MCF 10A (cell line): ENCODE results near the gene PIGO. TPM values are rescaled to one million over a fixed set of nuclear protein-coding genes. Genes with fewer than 3 reads are reported as not detected.

Source experiments
- BruUV-seq: library from RNA; stranded (reverse); fragments of 400-500 nt; replicated peaks from 2 replicates; lab custom pipeline; 2021; lab: Mats Ljungman, UMichigan
- CTCF ChIA-PET: fragments of 300-600 bp; sonication (Branson Sonifier 250); formaldehyde crosslinking; extraction: SDS; loops from one replicate; lab custom pipeline; 2021; ENCODE audit warnings: antibody characterized with exemption, inconsistent platforms; lab: Yijun Ruan, JAX
- POLR2A ChIA-PET: fragments of 300-600, 350-650 bp; sonication (Branson Sonifier 250); formaldehyde crosslinking; extraction: SDS; loops from one replicate; lab custom pipeline; 2020; ENCODE audit warnings: antibody characterized with exemption, inconsistent platforms; lab: Yijun Ruan, JAX
- DNase-seq: peaks from one replicate; pipeline ENCODE4 v3.0.0-alpha.2; 2018; ENCODE audit not compliant: unreplicated experiment
- H3K27ac Mint-ChIP-seq: one replicate; pipeline ENCODE4 v1.8.0; 2022; ENCODE audit warnings: mild to moderate bottlenecking, low read depth, mixed read lengths; ENCODE audit not compliant: unreplicated experiment
- H3K27me3 Mint-ChIP-seq: one replicate; pipeline ENCODE4 v1.8.0; 2022; ENCODE audit warnings: mixed read lengths; ENCODE audit not compliant: insufficient read depth, unreplicated experiment
- H3K36me3 Mint-ChIP-seq: one replicate; pipeline ENCODE4 v1.8.0; 2022; ENCODE audit warnings: mild to moderate bottlenecking, moderate library complexity, mixed read lengths; ENCODE audit not compliant: insufficient read depth, unreplicated experiment
- H3K4me1 Mint-ChIP-seq: one replicate; pipeline ENCODE4 v1.8.0; 2022; ENCODE audit warnings: mixed read lengths; ENCODE audit not compliant: insufficient read depth, unreplicated experiment
- H3K4me3 Mint-ChIP-seq: one replicate; pipeline ENCODE4 v1.8.0; 2022; ENCODE audit warnings: mild to moderate bottlenecking, moderate library complexity, mixed read lengths; ENCODE audit not compliant: unreplicated experiment
- H3K9me3 Mint-ChIP-seq: one replicate; pipeline ENCODE4 v1.8.0; 2022; ENCODE audit warnings: mixed read lengths; ENCODE audit not compliant: unreplicated experiment
- CTCF ChIP-seq: fragments of 200-600 bp; IDR thresholded peaks from one replicate; pipeline ENCODE4 v1.8.0; 2022; ENCODE audit warnings: antibody characterized with exemption, mild to moderate bottlenecking; ENCODE audit not compliant: unreplicated experiment
- intact Hi-C: fragments of 100-400 bp; cut with micrococcal nuclease; formaldehyde crosslinking; loops from 2 replicates; pipeline ENCODE4 v1.14.1; 2022
- total RNA-seq: library from RNA; stranded (reverse); gene quantifications from 2 replicates; pipeline ENCODE4 v1.2.3, GENCODE V29; 2022

The PIGO gene
- total RNA-seq, 1 experiment from 2014 or later, result 39.2 TPM

DNA sequence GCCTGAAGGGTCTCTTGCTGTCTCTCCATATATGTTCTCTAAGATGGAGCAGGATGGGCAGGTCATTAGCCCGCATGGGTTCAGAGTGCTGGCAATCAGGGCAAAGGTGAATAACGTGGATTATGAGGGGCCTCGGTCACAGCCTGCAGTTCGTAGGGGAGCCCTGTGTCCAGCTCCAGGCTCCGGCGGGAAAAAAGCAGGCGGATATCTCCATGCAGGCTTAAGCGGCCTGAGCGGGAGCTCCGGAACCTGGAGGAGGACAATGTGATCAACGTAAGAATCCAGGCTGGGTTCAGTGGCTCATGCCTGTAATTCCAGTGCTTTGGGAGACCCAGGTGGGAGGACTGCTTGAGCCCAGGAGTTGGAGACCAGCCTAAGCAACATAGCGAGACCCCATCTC, 8.7 kb upstream of the PIGO start:
- Mint-ChIP-seq H3K4me1 (peaks cover 28% of the 10 kb centered on the region), H3K9me3 (no peaks in the 10 kb centered on the region), H3K36me3 (peaks cover 64% of the 10 kb centered on the region), H3K4me3 (no peak overlapping the region), H3K27ac (no peak overlapping the region), H3K27me3 (no peaks in the 10 kb centered on the region)
- BruUV-seq, result no TSS peak
- intact Hi-C loops, result no loop called here
- ChIA-PET CTCF (interaction anchor here (0.7 to 3.6 kb wide), 2 partner anchors 9 to 513 kb away, joined by 3 to 21 read pairs; partner anchors contain the start of gene PIGO), POLR2A (interaction anchor here (1.2 to 8.0 kb wide), 4 partner anchors 8 to 33 kb away, joined by 3 to 97 read pairs (median 9); partner anchors contain the start of genes ATOSB, FANCG, PIGO and VCP)
- no peak for DNase-seq
- no peak for TF ChIP-seq CTCF

- no TSS peak for BruUV-seq
- intact Hi-C loops, result no loop called here
- Mint-ChIP-seq H3K27ac (peak overlapping the region; percentile 99), H3K9me3 (no peaks in the 10 kb centered on the region), H3K36me3 (peaks cover 70% of the 10 kb centered on the region), H3K27me3 (no peaks in the 10 kb centered on the region), H3K4me3 (no peak overlapping the region), H3K4me1 (peaks cover 23% of the 10 kb centered on the region)
- no peak for TF ChIP-seq CTCF
- POLR2A ChIA-PET, result interaction anchor here (0.6 to 8.0 kb wide), 4 partner anchors 9 to 32 kb away, joined by 3 to 97 read pairs (median 9); partner anchors contain the start of genes ATOSB, FANCG and VCP
- DNase-seq, result no peak
- CTCF ChIA-PET, result interaction anchor here (0.7 to 3.6 kb wide), 3 partner anchors 9 to 512 kb away, joined by 3 to 21 read pairs (median 4); partner anchors contain the start of gene PIGO
Measured at GRCh38 chr9:35104586-35104985, 8.2 kb upstream of the PIGO start.

- DNase-seq, result no peak
- POLR2A ChIA-PET, result interaction anchor here (0.6 to 8.0 kb wide), 12 partner anchors 10 to 646 kb away, joined by 3 to 97 read pairs (median 4); partner anchors contain the start of genes ATOSB, CCDC107, FANCG and RMRP
- Mint-ChIP-seq H3K27me3 (no peaks in the 10 kb centered on the region), H3K4me3 (peak overlapping the region; percentile 99), H3K36me3 (peaks cover 72% of the 10 kb centered on the region), H3K9me3 (no peaks in the 10 kb centered on the region), H3K4me1 (peaks cover 19% of the 10 kb centered on the region), H3K27ac (peak overlapping the region; percentile 99)
- CTCF ChIA-PET, result interaction anchor here (0.6 to 3.6 kb wide), 7 partner anchors 8 to 700 kb away, joined by 3 to 21 read pairs (median 4); partner anchors contain the start of gene PIGO
- BruUV-seq, result TSS peak; percentile 82
- no peak for TF ChIP-seq CTCF
- intact Hi-C loops, result loop anchor here (1.0 kb wide), 1 partner anchor 111 kb away; no protein-coding TSS in a partner anchor
Measured at GRCh38 chr9:35103660-35104191, 7.3 kb upstream of the PIGO start.
